ENCODE results near the gene AOPEP. TPM values are rescaled to one million over a fixed set of nuclear protein-coding genes. Genes with fewer than 3 reads are reported as not detected.
A peak's percentile ranks its signal among the peaks of the same experiment; 100 is the strongest.

Gene AOPEP, protein sequence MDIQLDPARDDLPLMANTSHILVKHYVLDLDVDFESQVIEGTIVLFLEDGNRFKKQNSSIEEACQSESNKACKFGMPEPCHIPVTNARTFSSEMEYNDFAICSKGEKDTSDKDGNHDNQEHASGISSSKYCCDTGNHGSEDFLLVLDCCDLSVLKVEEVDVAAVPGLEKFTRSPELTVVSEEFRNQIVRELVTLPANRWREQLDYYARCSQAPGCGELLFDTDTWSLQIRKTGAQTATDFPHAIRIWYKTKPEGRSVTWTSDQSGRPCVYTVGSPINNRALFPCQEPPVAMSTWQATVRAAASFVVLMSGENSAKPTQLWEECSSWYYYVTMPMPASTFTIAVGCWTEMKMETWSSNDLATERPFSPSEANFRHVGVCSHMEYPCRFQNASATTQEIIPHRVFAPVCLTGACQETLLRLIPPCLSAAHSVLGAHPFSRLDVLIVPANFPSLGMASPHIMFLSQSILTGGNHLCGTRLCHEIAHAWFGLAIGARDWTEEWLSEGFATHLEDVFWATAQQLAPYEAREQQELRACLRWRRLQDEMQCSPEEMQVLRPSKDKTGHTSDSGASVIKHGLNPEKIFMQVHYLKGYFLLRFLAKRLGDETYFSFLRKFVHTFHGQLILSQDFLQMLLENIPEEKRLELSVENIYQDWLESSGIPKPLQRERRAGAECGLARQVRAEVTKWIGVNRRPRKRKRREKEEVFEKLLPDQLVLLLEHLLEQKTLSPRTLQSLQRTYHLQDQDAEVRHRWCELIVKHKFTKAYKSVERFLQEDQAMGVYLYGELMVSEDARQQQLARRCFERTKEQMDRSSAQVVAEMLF
- total RNA-seq (2016; rRNA removed; fragmentation: Illumina TruSeq; extraction: Trizol) (32.8 and 41.6 TPM in 2 replicates), polyA plus RNA-seq (2011; rRNA removed) (21.7 and 22.2 TPM in 2 replicates), polyA minus RNA-seq (2011; rRNA and poly(A)+ RNA removed; ENCODE audit: low replicate concordance) (43.7 TPM in 2 replicates), Bru-seq, nascent RNA (percentile 88 among the genes with signal in this experiment), BruChase-seq, experiment 1, labeled RNA remaining after a 6-hour chase (percentile 62 among the genes with signal in this experiment), BruChase-seq, experiment 2, labeled RNA remaining after a 2-hour chase (percentile 76 among the genes with signal in this experiment)
- total RNA-seq (2016; cell fraction: cytosol; rRNA removed; fragmentation: Illumina TruSeq; extraction: Trizol; ENCODE audit: low read depth): 123 and 126 TPM in 2 replicates
- total RNA-seq (2016; cell fraction: insoluble cytoplasmic fraction; rRNA removed; fragmentation: Illumina TruSeq; extraction: Trizol): 32.0 and 42.2 TPM in 2 replicates
- total RNA-seq (2016; cell fraction: membrane; rRNA removed; fragmentation: Illumina TruSeq; extraction: Trizol): 97.8 and 104 TPM in 2 replicates
- total RNA-seq (2016; cell fraction: nucleus; rRNA removed; fragmentation: Illumina TruSeq; extraction: Trizol): 73.7 and 78.3 TPM in 2 replicates
- 20.4 and 22.0 TPM in 2 replicates for polyA plus RNA-seq (2011; cell fraction: cytosol; rRNA removed)
- polyA plus RNA-seq (2011; cell fraction: nucleus; rRNA removed): 39.3 and 43.4 TPM in 2 replicates
- 24.1 and 26.1 TPM in 2 replicates for polyA plus RNA-seq (2012)
- polyA plus RNA-seq (2016; cell fraction: cytosol; fragmentation: Illumina TruSeq; extraction: Trizol; ENCODE audit: low read depth): 146 and 149 TPM in 2 replicates
- polyA plus RNA-seq (2016; cell fraction: insoluble cytoplasmic fraction; fragmentation: Illumina TruSeq; extraction: Trizol; ENCODE audit: low read depth): 35.6 and 38.6 TPM in 2 replicates
- polyA plus RNA-seq (2016; cell fraction: membrane; fragmentation: Illumina TruSeq; extraction: Trizol; ENCODE audit: low read depth): 101 TPM in 2 replicates
- 45.0 and 46.7 TPM in 2 replicates for polyA plus RNA-seq (2016; cell fraction: nucleus; fragmentation: Illumina TruSeq; extraction: Trizol; ENCODE audit: insufficient read depth, low read depth)
- polyA minus RNA-seq (2011; cell fraction: cytosol; rRNA and poly(A)+ RNA removed): 8.5 and 9.2 TPM in 2 replicates
- polyA minus RNA-seq (2011; cell fraction: nucleus; rRNA and poly(A)+ RNA removed): 186 and 194 TPM in 2 replicates
- long read RNA-seq, experiment 1, partial matches to known transcripts: 5 of 33 reads
- long read RNA-seq, experiment 1, other reads (novel, unspliced or antisense): 23 of 33 reads
- long read RNA-seq, experiment 2, transcript C9orf3-213 (6 exons, 478 nt): major isoform, 5 of 63 reads
- long read RNA-seq, experiment 2, partial matches to known transcripts: 13 of 63 reads
- long read RNA-seq, experiment 2, other reads (novel, unspliced or antisense): 42 of 63 reads

DNA sequence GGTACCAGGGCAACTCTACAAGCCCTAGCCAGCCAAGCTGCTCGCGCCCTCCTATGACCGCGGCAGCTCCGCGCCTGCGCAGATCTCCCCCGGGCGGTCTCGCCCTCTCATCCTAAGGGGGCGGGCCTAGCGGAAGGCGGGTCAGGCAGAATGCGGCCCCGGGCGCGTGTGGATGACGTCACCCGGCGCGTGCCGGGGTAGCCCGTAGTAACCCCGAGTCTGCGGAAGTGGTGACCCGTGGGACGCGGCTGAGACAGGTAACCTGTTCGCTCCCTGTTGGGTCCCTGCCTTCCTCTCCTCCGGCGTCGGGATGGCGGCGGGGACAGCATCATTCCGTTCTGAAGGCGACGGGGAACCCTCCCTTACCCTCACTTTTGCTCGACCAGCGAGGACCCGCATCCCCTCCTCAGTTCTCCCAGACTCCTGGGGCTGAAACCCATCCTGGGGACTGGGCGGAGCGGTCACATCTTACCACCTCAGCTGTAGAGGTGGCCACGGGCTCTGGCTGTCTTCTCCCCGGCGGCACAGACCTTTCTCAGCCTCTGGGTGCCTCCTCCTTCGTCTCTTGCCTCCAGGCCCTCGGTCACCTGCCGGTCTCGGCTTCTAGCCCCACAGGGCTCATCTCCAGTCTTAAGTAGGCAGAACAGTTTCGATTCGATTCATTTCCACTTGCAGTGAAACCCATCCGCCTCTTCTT, at the start of gene AOPEP:
Gene AOPEP (plus strand): TSS at position 205 of the 697 bp plus-strand sequence. CDS start 33,085 bp downstream, outside the sequence.
- CTCF ChIA-PET (ENCODE audit: low intra/inter-chr PET ratio, low total read pairs): no interaction called here
- peak; percentile 75 for FAIRE-seq
- peak within 1 kb of the TSS; percentile 20 for H2AFZ ChIP-seq (ENCODE audit: low read length)
- 0 out of 2 replicates have a peak, but pooled peaks have one; percentile 63 for TF ChIP-seq ZNF180 (CRISPR knock-in tag; IDR thresholded peaks at IDR 0.05; ENCODE audit: borderline replicate concordance, low read depth)
- peak; percentile 69 for TF ChIP-seq RBM39 (IDR thresholded peaks at IDR 0.05; ENCODE audit: low read depth, low read length, poor library complexity, severe bottlenecking)
- TF ChIP-seq, protein P1, sequence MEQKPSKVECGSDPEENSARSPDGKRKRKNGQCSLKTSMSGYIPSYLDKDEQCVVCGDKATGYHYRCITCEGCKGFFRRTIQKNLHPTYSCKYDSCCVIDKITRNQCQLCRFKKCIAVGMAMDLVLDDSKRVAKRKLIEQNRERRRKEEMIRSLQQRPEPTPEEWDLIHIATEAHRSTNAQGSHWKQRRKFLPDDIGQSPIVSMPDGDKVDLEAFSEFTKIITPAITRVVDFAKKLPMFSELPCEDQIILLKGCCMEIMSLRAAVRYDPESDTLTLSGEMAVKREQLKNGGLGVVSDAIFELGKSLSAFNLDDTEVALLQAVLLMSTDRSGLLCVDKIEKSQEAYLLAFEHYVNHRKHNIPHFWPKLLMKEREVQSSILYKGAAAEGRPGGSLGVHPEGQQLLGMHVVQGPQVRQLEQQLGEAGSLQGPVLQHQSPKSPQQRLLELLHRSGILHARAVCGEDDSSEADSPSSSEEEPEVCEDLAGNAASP (CRISPR knock-in tag; IDR thresholded peaks at IDR 0.05; ENCODE audit: borderline replicate concordance): peak; percentile 66
- TF ChIP-seq FOXJ3 (CRISPR knock-in tag; IDR thresholded peaks at IDR 0.05; ENCODE audit: borderline replicate concordance): peak; percentile 44; the same call in 1 of the 2 replicates
- TF ChIP-seq BHLHE40 (IDR thresholded peaks at IDR 0.05; ENCODE audit: low read length): peak; percentile 96
- TF ChIP-seq, protein P2, sequence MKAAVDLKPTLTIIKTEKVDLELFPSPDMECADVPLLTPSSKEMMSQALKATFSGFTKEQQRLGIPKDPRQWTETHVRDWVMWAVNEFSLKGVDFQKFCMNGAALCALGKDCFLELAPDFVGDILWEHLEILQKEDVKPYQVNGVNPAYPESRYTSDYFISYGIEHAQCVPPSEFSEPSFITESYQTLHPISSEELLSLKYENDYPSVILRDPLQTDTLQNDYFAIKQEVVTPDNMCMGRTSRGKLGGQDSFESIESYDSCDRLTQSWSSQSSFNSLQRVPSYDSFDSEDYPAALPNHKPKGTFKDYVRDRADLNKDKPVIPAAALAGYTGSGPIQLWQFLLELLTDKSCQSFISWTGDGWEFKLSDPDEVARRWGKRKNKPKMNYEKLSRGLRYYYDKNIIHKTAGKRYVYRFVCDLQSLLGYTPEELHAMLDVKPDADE (CRISPR knock-in tag; IDR thresholded peaks at IDR 0.05): no peak
- TF ChIP-seq, protein P3, sequence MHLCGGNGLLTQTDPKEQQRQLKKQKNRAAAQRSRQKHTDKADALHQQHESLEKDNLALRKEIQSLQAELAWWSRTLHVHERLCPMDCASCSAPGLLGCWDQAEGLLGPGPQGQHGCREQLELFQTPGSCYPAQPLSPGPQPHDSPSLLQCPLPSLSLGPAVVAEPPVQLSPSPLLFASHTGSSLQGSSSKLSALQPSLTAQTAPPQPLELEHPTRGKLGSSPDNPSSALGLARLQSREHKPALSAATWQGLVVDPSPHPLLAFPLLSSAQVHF (CRISPR knock-in tag; IDR thresholded peaks at IDR 0.05): no peak
- TF ChIP-seq RFX3 (CRISPR knock-in tag; IDR thresholded peaks at IDR 0.05): peak; percentile 80
- TF ChIP-seq ZNF788 (CRISPR knock-in tag; IDR thresholded peaks at IDR 0.05; ENCODE audit: borderline replicate concordance): peak; percentile 92; the same call in 1 of the 2 replicates
- TF ChIP-seq ZNF773 (CRISPR knock-in tag; IDR thresholded peaks at IDR 0.05; ENCODE audit: borderline replicate concordance): no peak

More for the DNA sequence above, at the start of gene AOPEP:
- no peaks in the 10 kb centered on the region for H3K36me3 ChIP-seq (replicated peaks in 1 of 2; ENCODE audit: control insufficient read depth in 1 of 2, insufficient read depth in 2 of 2, low read length in 2 of 2)
- whole genome bisulfite sequencing (ENCODE audit: low lambda C conversion rate): 1% methylated on average over 17 of the region's 52 CpGs
- peaks cover 5% of the 10 kb centered on the region; the same call in 1 of the 2 replicates for H3K9me3 ChIP-seq (ENCODE audit: low read length)
- peak; percentile 90 for DNase-seq (ENCODE audit: low spot score)
- no peaks in the 10 kb centered on the region; a peak in 1 of 5 replicates for H3K27me3 ChIP-seq (ENCODE audit: control insufficient read depth in 1 of 2, insufficient read depth in 2 of 2, low read length in 2 of 2)
- H3K4me2 ChIP-seq (ENCODE audit: low read depth, low read length): peak within 1 kb of the TSS; percentile 77
- POLR2A ChIA-PET: interaction anchor here (0.8 to 1.4 kb wide), 8 partner anchors 8 to 298 kb away, joined by 3 to 8 read pairs (median 6); no protein-coding TSS in a partner anchor
- H3K4me1 ChIP-seq (ENCODE audit: insufficient read depth, low read length): peaks cover 47% of the 10 kb centered on the region
- intact Hi-C loops (cut with micrococcal nuclease; ENCODE audit: unreplicated experiment) (loop anchor here (1.0 to 10.0 kb wide), 3 partner anchors 34 to 128 kb away; no protein-coding TSS in a partner anchor), in situ Hi-C loops (cut with HindIII; ENCODE audit: extremely low pct_ligation_motif_present, low pct_unique_long_range_greater_than_20kb) (no loop called here)
- peak within 1 kb of the TSS; percentile 69 for H3K27ac ChIP-seq (ENCODE audit: extremely low read length, insufficient read depth, low read length)
- no peaks in the 10 kb centered on the region; the same call in 1 of the 2 replicates for H4K20me1 ChIP-seq (ENCODE audit: insufficient read depth, low read length)
- H3K4me3 ChIP-seq (replicated peaks in 1 of 3; ENCODE audit: insufficient read depth in 1 of 3, low read depth in 2 of 3, low read length in 3 of 3): peak within 1 kb of the TSS; percentile 90 to 91 (median 91)
- H3K9ac ChIP-seq (ENCODE audit: insufficient read depth, low read depth, low read length): peak within 1 kb of the TSS; percentile 91
- peaks cover 17% of the 10 kb centered on the region for H3K79me2 ChIP-seq (ENCODE audit: insufficient read depth, low read length)
- TSS peak; percentile 85 for BruUV-seq (replicated peaks)
- peak; percentile 97 for ATAC-seq
